GM21786 (cell line): ENCODE measurements around the gene CDH1.
"Not testable (repeated sequence)": the region's sequence is repeated elsewhere in the genome, so short reads cannot be mapped to it uniquely, and the experiment has no call there.

ENCODE experiments used
- ATAC-seq: cut with Tn5 transposase; IDR thresholded peaks from one replicate; pipeline ENCODE4 v1.9.1; 2021; ENCODE audit not compliant: unreplicated experiment

CDH1 gene

GRCh38 chr16:68737046-68737729 lies at the start of gene CDH1:
TSS of gene CDH1 (plus strand) at chr16:68737292. CDS start at chr16:68737416, 124 bp downstream.
- ATAC-seq, result no peak

DNA sequence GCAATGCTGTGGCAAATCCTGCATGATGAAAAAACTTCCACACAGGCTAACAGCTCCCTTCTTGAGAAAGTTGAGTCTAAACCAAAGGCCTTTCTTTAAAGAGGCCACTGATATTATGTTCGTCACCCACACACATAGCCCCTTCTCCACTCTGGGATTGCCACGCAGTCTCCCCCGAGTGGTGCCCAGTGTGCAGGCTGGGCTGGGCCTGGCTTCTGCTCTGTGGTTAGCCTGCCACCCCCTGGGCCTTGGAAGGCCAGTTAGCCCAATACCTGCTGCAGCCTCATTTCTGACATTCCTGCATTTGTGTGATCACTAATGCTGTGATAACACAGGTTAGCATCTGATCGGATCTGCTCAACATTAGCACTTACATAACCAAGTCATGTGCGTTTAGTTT lies 47.2 kb upstream of the CDH1 start:
- ATAC-seq, result no peak

DNA sequence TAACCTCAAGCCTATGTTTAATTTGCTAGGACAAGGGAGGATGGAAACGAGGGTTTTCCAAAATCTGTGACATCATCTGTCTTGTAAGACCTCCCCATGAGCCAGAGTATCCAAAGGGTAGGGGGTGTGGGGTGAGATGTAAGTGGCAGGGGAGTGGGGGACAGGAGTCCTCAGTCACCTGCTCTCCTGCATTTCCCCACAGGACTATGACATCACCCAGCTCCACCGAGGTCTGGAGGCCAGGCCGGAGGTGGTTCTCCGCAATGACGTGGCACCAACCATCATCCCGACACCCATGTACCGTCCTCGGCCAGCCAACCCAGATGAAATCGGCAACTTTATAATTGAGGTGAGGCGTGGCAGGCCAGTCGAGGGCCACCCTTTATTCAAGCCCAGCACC lies 41.5 kb upstream of the CDH1 start:
- ATAC-seq, result no peak

GRCh38 chr16:68696514-68696913 lies 40.6 kb upstream of the CDH1 start:
- ATAC-seq, result no peak

DNA sequence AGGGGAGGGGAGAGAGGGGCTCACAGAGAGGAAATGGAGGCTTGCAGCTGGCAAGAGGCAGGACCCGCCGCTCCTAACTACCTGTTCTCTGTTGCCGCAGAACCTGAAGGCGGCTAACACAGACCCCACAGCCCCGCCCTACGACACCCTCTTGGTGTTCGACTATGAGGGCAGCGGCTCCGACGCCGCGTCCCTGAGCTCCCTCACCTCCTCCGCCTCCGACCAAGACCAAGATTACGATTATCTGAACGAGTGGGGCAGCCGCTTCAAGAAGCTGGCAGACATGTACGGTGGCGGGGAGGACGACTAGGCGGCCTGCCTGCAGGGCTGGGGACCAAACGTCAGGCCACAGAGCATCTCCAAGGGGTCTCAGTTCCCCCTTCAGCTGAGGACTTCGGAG lies 39.0 kb upstream of the CDH1 start:
- ATAC-seq, result no peak

DNA sequence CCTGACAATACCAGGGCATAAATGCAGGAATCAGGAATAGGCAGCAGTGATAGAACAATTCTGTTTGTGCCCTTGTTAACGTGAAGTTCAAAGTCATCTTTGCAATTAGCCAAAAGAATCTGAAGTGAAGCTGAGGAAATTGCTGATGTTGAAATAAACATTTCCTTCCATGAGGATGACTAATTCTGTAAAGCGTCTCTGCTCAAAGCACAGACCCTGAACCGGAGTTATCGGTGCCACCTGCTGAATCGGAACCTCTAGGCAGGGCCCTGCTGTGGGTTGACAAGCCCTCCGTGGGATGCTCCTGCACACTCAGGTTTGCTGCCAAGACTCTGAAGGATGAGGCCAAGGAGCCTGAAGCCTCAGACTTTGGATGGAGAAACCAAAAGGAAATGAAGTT lies 37.0 kb upstream of the CDH1 start:
- ATAC-seq, result no peak

DNA sequence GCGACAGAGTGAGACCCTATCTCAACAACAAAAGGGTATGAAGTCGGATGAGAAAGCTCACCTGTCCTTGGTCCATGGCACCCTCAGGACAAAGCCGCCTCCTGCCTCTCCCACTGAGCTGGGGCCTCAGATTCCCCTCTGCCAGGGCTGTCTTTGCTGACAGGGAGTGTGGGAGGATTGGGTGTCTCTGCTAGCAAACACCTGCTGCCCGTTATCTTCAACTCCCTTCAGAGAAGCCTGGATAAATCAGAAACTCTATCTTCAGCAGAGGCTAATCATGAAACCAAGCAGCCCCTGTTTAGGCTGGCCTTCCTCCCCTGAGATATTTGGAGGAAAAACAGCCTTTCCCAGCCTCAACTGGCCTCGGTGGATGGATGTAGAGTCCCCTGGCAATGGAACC lies 36.3 kb upstream of the CDH1 start:
- no peak for ATAC-seq

DNA sequence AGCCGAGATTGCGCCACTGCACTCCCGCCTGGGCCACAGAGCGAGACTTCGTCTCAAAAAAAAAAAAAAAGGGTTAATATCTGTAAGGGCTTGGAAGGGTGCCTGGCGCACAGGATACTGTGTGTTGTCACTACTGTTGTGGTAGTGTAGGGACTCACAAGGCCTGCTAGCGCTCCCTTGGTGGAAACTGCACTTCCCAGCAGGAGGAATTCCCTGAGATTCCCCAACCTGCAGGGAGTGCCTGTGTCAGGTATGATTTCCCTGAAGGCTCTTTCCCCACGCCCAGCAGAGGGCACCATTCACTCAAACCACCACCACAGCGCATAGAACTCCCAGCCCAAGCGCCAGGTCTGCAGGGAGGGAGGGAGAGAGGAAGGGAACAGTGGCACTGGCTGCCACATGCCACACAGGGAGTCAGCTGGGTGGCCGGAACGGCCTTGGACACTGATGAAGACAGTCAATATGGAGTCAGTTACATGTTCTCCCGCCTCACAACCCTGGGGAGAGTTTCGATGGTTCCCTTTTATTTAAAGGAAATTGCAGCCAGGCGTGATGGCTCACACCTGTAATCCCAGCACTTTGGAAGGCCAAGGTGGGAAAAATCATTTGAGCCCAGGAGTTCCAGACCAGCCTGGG lies 32.7 kb upstream of the CDH1 start:
- no peak for ATAC-seq

- no peak for ATAC-seq
These were observed 29.5 kb upstream of the CDH1 start for GRCh38 chr16:68707340-68708152.

DNA sequence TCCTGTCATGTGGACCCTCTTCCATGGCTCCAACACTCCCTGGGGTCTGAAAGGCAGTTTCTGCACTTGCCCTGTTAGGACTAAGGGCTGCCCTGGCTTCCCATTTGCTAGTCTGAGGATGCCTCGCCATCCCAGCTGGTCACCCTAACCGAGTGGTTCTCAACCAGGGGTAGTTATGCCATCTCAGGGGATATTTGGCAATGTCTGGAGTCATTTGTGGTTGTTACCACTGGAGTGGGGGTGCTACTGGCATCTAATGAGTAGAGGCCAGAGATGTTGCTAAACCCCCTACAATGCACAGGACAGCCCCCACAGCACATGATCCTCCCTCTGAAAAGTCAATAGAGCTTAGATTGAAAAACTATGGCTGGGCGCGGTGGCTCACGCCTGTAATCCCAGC lies 26.9 kb upstream of the CDH1 start:
- no peak for ATAC-seq

GRCh38 chr16:68711421-68712139 lies 25.5 kb upstream of the CDH1 start:
- ATAC-seq, result no peak

GRCh38 chr16:68713361-68713760 lies 23.7 kb upstream of the CDH1 start:
- no peak for ATAC-seq

- ATAC-seq, result no peak
These were observed 21.6 kb upstream of the CDH1 start for GRCh38 chr16:68715471-68715870.

DNA sequence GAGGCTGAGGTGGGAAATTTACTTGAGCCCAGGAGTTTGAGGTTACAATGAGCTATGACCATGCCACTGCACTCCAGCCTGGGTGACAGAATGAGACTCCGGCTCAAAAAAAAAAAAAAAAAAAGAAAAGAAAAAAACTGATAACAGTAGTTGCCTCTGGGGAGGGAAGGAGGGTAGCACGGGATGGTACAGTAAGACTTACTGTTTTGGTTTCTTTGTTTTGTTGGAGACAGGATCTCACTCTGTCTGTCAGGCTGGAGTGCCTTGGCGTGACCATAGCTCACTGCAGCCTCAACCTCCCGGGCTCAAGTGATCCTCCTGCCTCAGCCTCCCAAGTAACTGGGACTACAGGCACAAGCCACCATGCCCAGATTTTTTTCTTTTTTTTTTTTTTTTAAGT lies 20.6 kb upstream of the CDH1 start:
- ATAC-seq, result not testable (repeated sequence)

GRCh38 chr16:68717684-68718083 lies 19.4 kb upstream of the CDH1 start:
- no peak for ATAC-seq

DNA sequence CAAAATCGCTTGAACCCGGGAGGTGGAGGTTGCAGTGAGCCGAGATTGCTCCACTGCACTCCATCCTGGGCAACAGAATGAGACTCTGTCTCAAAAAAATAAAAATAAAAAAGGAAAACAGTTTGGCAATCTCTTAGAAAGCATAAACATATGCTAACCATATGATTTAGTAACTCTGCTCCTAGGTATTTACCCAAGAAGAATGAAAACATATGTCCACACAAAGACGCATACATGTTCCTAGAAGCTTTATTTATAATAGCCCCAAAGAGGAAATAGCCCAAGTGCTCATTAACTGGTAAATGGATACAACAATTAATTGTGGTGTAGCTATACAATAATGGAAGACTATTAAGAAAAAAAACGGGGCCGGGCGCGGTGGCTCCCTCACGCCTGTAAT lies 18.5 kb upstream of the CDH1 start:
- ATAC-seq, result no peak

- peak; percentile 87 for ATAC-seq
These were observed 17.1 kb upstream of the CDH1 start for GRCh38 chr16:68719993-68720489.

DNA sequence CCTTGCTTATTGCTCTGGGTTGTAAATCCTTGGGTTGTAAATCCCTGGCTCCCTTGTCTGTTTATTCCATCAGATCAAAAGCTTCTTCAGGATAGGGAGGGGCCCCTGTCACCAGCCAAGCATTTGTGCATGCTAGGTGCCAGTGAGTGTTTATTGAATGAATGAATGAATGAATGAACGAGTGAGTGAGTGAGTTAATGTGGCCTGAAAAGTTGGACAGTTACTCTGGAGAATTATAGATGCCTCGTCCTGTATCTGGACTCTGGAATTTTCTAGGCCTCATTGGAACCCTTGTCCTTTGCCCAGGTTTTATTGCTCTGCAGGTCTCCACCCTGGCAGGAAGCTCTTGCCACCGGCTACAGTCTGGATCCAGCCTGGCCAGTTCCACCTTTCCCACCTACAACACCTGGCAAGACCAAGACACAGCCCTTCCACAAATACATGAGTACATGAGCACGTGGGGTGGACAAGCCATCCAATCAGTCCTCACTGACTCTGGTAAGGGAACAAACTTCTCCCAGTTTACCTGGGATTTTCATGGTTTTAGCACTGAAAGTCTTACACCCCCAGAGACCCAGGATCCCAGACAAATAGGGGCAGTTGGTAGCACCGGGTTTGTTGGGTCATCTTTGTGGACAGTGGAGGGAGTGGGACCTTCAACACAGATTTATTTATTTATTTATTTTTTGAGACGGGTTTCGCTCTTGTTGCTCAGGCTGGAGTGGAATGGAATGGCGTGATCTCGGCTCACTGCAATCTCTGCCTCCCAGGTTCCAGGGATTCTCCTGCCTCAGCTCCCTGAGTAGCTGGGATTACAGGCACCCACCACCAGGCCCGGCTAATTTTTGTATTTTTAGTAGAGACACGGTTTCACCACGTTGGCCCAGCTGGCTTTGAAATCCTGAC lies 14.7 kb upstream of the CDH1 start:
- no peak for ATAC-seq

- ATAC-seq, result no peak
These were observed 12.3 kb upstream of the CDH1 start for GRCh38 chr16:68724797-68725196.

DNA sequence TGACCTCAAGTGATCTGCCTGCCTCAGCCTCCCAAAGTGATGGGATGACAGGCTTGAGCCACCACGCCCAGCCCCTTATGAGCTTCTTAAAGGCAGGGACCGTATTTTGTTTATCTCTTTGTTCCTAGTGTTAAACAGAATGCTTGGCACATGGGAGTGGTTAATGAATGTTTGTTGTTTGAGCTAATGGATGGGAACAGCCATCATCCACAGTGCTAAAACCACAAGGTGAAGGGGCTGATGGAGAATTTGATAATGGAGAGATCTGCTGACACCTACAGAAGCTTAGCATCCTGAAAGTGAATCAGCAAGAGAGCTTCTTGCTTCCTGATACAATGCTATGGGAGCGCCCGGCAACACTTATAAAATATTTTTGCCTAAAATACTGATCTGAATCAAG lies 8.6 kb upstream of the CDH1 start:
- no peak for ATAC-seq
